Neural cell (in vitro differentiated cells): Measurements from ENCODE around the gene MSI1. TPM values are rescaled to one million over a fixed set of nuclear protein-coding genes. Genes with fewer than 3 reads are reported as not detected.

Experiments used
- H2AFZ ChIP-seq: fragments of 200-600, 300-800 bp; sonication (generic), shearing (Covaris generic); 2 replicates; pipeline ENCODE4 v1.6.0; 2014; ENCODE audit warnings: low read depth, mild to moderate bottlenecking, antibody characterized with exemption, low read length, moderate library complexity
- H3F3A ChIP-seq: fragments of 200-600 bp; shearing (Covaris generic); 2 replicates; pipeline ENCODE4 v1.6.1; 2016; ENCODE audit warnings: mild to moderate bottlenecking, moderate library complexity, mixed read lengths, antibody characterized with exemption, low read length; ENCODE audit not compliant: insufficient read depth, poor library complexity, severe bottlenecking
- H3K27ac ChIP-seq: fragments of 200-600, 300-800 bp; sonication (generic), shearing (Covaris generic); 2 replicates; pipeline ENCODE4 v1.5.1; 2014; ENCODE audit warnings: mild to moderate bottlenecking, low read length, moderate library complexity
- H3K27me3 ChIP-seq: fragments of 300-800, 200-600 bp; sonication (generic), shearing (Covaris generic); 2 replicates; pipeline ENCODE4 v1.6.0; 2014; ENCODE audit warnings: mild to moderate bottlenecking, low read depth, low read length, moderate library complexity; ENCODE audit not compliant: insufficient read depth
- H3K36me3 ChIP-seq: fragments of 300-800, 200-600 bp; sonication (generic), shearing (Covaris generic); 2 replicates; pipeline ENCODE4 v1.5.1; 2014; ENCODE audit warnings: mild to moderate bottlenecking, antibody characterized with exemption, low read length, moderate library complexity; ENCODE audit not compliant: insufficient read depth
- H3K4me2 ChIP-seq: fragments of 300-800, 200-600 bp; sonication (generic), shearing (Covaris generic); 2 replicates; pipeline ENCODE4 v1.6.0; 2014; ENCODE audit warnings: mild to moderate bottlenecking, low read length
- H3K4me3 ChIP-seq: fragments of 300-800, 200-600 bp; sonication (generic), shearing (Covaris generic); 2 replicates; pipeline ENCODE4 v1.5.1; 2014; ENCODE audit warnings: mild to moderate bottlenecking, low read length, moderate library complexity
- H3K79me2 ChIP-seq: fragments of 200-600 bp; shearing (Covaris generic); replicated peaks from 2 replicates; pipeline ENCODE4 v1.6.0; 2014; ENCODE audit warnings: mild to moderate bottlenecking, low read length, moderate library complexity; ENCODE audit not compliant: insufficient read depth
- H3K9ac ChIP-seq: fragments of 300-800, 200-600 bp; sonication (generic), shearing (Covaris generic); 2 replicates; pipeline ENCODE4 v1.6.1; 2016; ENCODE audit warnings: mild to moderate bottlenecking, low read length, mixed read lengths
- H3K9me2 ChIP-seq: fragments of 200-600 bp; shearing (Covaris generic); 2 replicates; pipeline ENCODE4 v1.6.1; 2016; ENCODE audit warnings: mild to moderate bottlenecking, low read length, mixed read lengths; ENCODE audit not compliant: insufficient read depth
- H3K9me3 ChIP-seq: fragments of 200-600, 300-800 bp; sonication (generic), shearing (Covaris generic); 2 replicates; pipeline ENCODE4 v1.6.1; 2016; ENCODE audit warnings: mild to moderate bottlenecking, mixed run types, low read length, moderate library complexity, mixed read lengths
- H4K20me1 ChIP-seq: fragments of 200-600 bp; shearing (Covaris generic); 2 replicates; pipeline ENCODE4 v1.6.1; 2016; ENCODE audit warnings: mild to moderate bottlenecking, mixed run types; ENCODE audit not compliant: insufficient read depth
- CTCF ChIP-seq: fragments of 450-650 bp; IDR thresholded peaks from 2 replicates; pipeline ENCODE4 v1.5.1; 2014; ENCODE audit warnings: antibody characterized with exemption, mild to moderate bottlenecking, moderate library complexity; ENCODE audit not compliant: poor library complexity, severe bottlenecking
- EP300 ChIP-seq: fragments of 450-650 bp; conservative IDR thresholded peaks from 2 replicates; pipeline ENCODE4 v1.6.1; 2014; ENCODE audit warnings: antibody characterized with exemption, mild to moderate bottlenecking, moderate library complexity; ENCODE audit not compliant: poor library complexity, severe bottlenecking
- EZH2 ChIP-seq: fragments of 200-600, 300-800 bp; shearing (Covaris generic), sonication (generic); IDR thresholded peaks from 2 replicates; pipeline ENCODE4 v1.6.1; 2014; ENCODE audit warnings: antibody characterized with exemption, low read length, borderline replicate concordance, mild to moderate bottlenecking; ENCODE audit not compliant: insufficient read depth, poor library complexity, severe bottlenecking
- MXI1 ChIP-seq: fragments of 450-650 bp; conservative IDR thresholded peaks from 2 replicates; pipeline ENCODE4 v1.6.1; 2014; ENCODE audit warnings: antibody characterized with exemption, mild to moderate bottlenecking; ENCODE audit not compliant: poor library complexity, severe bottlenecking
- POLR2AphosphoS5 ChIP-seq: IDR thresholded peaks from 2 replicates; pipeline ENCODE4 v1.6.1; 2012
- RAD21 ChIP-seq: fragments of 450-650 bp; conservative IDR thresholded peaks from 2 replicates; pipeline ENCODE4 v1.6.1; 2014; ENCODE audit warnings: antibody characterized with exemption, mild to moderate bottlenecking, moderate library complexity
- SMC3 ChIP-seq: fragments of 450-650 bp; conservative IDR thresholded peaks from 2 replicates; pipeline ENCODE4 v1.6.1; 2014; ENCODE audit warnings: antibody characterized with exemption, mild to moderate bottlenecking, moderate library complexity; ENCODE audit not compliant: poor library complexity
- TAF1 ChIP-seq: IDR thresholded peaks from 2 replicates; pipeline ENCODE4 v1.6.1; 2012; ENCODE audit warnings: low read depth
- polyA plus RNA-seq: library from polyadenylated mRNA; depleted of rRNA; stranded (reverse); fragments of >200 nt; gene quantifications from 2 replicates; pipeline ENCODE4 v1.2.3, GENCODE V29; 2014
- TF ChIP-seq, protein P1 (sequence below): IDR thresholded peaks from 2 replicates; pipeline ENCODE4 v1.6.1; 2012; ENCODE audit warnings: borderline replicate concordance

Gene MSI1
- polyA plus RNA-seq, 1 donor from 2014 or later: 7.5 TPM

DNA sequence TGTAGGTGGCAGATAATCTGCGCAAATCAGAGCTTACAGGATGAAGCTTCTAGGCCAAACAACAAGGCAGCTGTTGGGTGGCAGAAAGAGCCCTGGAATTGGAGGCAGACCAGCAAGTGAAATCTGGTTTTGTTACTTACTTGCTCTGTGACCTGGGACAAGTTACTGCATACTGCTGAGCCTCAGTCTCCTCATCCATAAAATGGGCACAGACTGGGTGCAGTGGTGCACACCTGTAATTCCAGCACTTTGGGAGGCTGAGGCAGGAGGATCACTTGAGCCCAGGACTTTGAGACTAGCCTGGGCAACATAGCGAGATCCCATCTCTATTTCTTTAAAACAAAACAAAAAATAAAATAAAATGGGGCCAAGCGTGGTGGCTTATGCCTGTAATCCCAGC lies 37.6 kb upstream of the MSI1 start:
- no peaks in the 10 kb centered on the region for H3K36me3 ChIP-seq
- no peak overlapping the region for H2AFZ ChIP-seq
- H3K27ac ChIP-seq: no peak overlapping the region
- H3K79me2 ChIP-seq: no peaks in the 10 kb centered on the region
- TF ChIP-seq RAD21: no peak
- no peak for TF ChIP-seq EP300
- TF ChIP-seq, protein P1, sequence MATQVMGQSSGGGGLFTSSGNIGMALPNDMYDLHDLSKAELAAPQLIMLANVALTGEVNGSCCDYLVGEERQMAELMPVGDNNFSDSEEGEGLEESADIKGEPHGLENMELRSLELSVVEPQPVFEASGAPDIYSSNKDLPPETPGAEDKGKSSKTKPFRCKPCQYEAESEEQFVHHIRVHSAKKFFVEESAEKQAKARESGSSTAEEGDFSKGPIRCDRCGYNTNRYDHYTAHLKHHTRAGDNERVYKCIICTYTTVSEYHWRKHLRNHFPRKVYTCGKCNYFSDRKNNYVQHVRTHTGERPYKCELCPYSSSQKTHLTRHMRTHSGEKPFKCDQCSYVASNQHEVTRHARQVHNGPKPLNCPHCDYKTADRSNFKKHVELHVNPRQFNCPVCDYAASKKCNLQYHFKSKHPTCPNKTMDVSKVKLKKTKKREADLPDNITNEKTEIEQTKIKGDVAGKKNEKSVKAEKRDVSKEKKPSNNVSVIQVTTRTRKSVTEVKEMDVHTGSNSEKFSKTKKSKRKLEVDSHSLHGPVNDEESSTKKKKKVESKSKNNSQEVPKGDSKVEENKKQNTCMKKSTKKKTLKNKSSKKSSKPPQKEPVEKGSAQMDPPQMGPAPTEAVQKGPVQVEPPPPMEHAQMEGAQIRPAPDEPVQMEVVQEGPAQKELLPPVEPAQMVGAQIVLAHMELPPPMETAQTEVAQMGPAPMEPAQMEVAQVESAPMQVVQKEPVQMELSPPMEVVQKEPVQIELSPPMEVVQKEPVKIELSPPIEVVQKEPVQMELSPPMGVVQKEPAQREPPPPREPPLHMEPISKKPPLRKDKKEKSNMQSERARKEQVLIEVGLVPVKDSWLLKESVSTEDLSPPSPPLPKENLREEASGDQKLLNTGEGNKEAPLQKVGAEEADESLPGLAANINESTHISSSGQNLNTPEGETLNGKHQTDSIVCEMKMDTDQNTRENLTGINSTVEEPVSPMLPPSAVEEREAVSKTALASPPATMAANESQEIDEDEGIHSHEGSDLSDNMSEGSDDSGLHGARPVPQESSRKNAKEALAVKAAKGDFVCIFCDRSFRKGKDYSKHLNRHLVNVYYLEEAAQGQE: no peak
- TF ChIP-seq SMC3: no peak
- no peaks in the 10 kb centered on the region for H3F3A ChIP-seq
- no peak overlapping the region for H3K4me3 ChIP-seq
- no peaks in the 10 kb centered on the region for H3K9me2 ChIP-seq
- no peaks in the 10 kb centered on the region for H3K9me3 ChIP-seq
- no peak overlapping the region for H3K4me2 ChIP-seq
- no peaks in the 10 kb centered on the region for H4K20me1 ChIP-seq
- no peaks in the 10 kb centered on the region for H3K27me3 ChIP-seq
- H3K9ac ChIP-seq: no peak overlapping the region

DNA sequence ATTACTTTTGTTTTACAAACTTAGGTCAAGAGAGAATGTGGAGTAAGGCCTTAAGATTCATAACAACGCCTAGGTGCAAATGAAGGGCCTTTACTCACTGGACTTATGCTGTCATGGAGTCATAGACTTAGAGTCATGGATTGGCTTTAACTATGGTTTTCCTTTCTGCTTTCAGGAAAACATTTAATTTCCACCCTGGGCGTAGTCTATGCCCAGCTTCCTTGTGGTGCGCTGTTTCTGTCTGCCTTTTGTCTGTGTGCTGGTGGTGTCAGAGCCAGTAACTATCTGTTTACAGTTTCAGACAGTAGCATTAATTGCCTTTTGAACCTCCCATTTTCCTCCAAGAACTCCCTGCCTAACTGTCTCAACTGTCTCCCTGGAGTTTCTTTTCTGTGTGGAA lies 37.1 kb upstream of the MSI1 start:
- Histone ChIP-seq H3K79me2 (no peaks in the 10 kb centered on the region), H3K27me3 (no peaks in the 10 kb centered on the region), H3K9ac (no peak overlapping the region), H3K4me2 (no peak overlapping the region), H2AFZ (no peak overlapping the region), H3K9me3 (no peaks in the 10 kb centered on the region), H3K27ac (no peak overlapping the region), H4K20me1 (no peaks in the 10 kb centered on the region), H3F3A (no peaks in the 10 kb centered on the region), H3K4me3 (no peak overlapping the region), H3K9me2 (no peaks in the 10 kb centered on the region), H3K36me3 (no peaks in the 10 kb centered on the region)
- TF ChIP-seq, protein P1: no peak

DNA sequence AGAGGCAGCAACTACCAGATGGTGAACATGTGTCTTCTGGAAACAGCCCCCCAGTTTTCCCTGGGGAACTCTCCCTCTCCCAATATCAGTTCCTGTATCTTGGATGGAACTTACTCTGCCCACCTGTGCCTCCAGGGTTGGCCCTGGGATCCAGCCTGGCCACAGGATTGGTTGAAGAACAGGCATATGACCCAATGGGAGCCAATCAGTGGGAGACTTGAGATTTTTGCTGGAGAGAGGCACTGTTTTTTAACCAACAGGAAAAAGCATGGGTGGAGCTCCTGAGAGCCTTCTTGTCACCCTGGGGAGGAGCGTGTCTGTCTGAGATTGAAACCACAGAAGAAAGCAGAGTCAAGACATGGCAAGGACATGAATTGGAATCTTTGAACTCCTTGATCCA lies 35.3 kb upstream of the MSI1 start:
- Histone ChIP-seq H3K36me3 (no peaks in the 10 kb centered on the region), H3F3A (no peaks in the 10 kb centered on the region), H2AFZ (no peak overlapping the region), H3K9me3 (no peaks in the 10 kb centered on the region), H3K4me3 (no peak overlapping the region), H3K27me3 (no peaks in the 10 kb centered on the region), H3K79me2 (no peaks in the 10 kb centered on the region), H3K9ac (no peak overlapping the region), H3K27ac (no peak overlapping the region), H3K4me2 (no peak overlapping the region), H4K20me1 (no peaks in the 10 kb centered on the region), H3K9me2 (no peaks in the 10 kb centered on the region)
- TF ChIP-seq MXI1: no peak
- TF ChIP-seq SMC3: no peak
- no peak for TF ChIP-seq TAF1
- no peak for TF ChIP-seq RAD21
- no peak for TF ChIP-seq POLR2AphosphoS5
- TF ChIP-seq, protein P1: no peak
- TF ChIP-seq CTCF: no peak
- TF ChIP-seq EZH2: no peak
- TF ChIP-seq EP300: no peak
